IMR-90 (cell line): Measurements from ENCODE around the gene PRKN. TPM values are rescaled to one million over a fixed set of nuclear protein-coding genes. Genes with fewer than 3 reads are reported as not detected.

Experiments
- ATAC-seq: fragments of 200-7000 bp; cut with Tn5 transposase; 2 replicates; pipeline ENCODE4 v1.9.1; 2020; ENCODE audit warnings: low read depth, mild to moderate bottlenecking, moderate library complexity
- BruUV-seq: library from RNA; stranded (reverse); fragments of 400-500 nt; replicated peaks from 2 replicates; lab custom pipeline; 2021; lab: Mats Ljungman, UMichigan
- CTCF ChIA-PET: fragments of 300-600 bp; formaldehyde crosslinking; extraction: SDS; loops from one replicate; lab custom pipeline; 2021; ENCODE audit warnings: antibody characterized with exemption; lab: Yijun Ruan, JAX
- POLR2A ChIA-PET: fragments of 300-600 bp; sonication (Branson Sonifier 250); formaldehyde crosslinking; loops from one replicate; lab custom pipeline; 2022; ENCODE audit warnings: antibody characterized with exemption; ENCODE audit not compliant: unreplicated experiment; lab: Charles Lee
- DNase-seq: peaks from one replicate; pipeline ENCODE4 v3.0.0; 2013
- H2AFZ ChIP-seq: replicated peaks from 2 replicates; pipeline ENCODE3; 2013; ENCODE audit warnings: low read length, mild to moderate bottlenecking; ENCODE audit not compliant: poor library complexity
- H2AK5ac ChIP-seq: 2 replicates; pipeline ENCODE4 v1.6.1; 2013; ENCODE audit warnings: low read depth, low read length, inconsistent platforms
- H2AK9ac ChIP-seq: replicated peaks from 2 replicates; pipeline ENCODE3; 2013; ENCODE audit warnings: mild to moderate bottlenecking, low read depth, low read length, moderate library complexity; ENCODE audit not compliant: poor library complexity
- H2BK120ac ChIP-seq: 2 replicates; pipeline ENCODE4 v1.6.1; 2013; ENCODE audit warnings: low read depth, low read length, inconsistent platforms
- H2BK15ac ChIP-seq: 3 replicates; pipeline ENCODE4 v1.6.1; 2013; ENCODE audit warnings: low read depth, low read length, inconsistent platforms
- H2BK20ac ChIP-seq: 2 replicates; pipeline ENCODE4 v1.6.1; 2013; ENCODE audit warnings: low read depth, mild to moderate bottlenecking, inconsistent platforms, low read length, moderate library complexity
- H2BK5ac ChIP-seq: 2 replicates; pipeline ENCODE4 v1.6.1; 2013; ENCODE audit warnings: mild to moderate bottlenecking, low read depth, low read length, inconsistent platforms; ENCODE audit not compliant: poor library complexity, severe bottlenecking
- H3K14ac ChIP-seq: replicated peaks from 2 replicates; pipeline ENCODE4 v1.6.1; 2013; ENCODE audit warnings: low read depth, low read length, inconsistent platforms
- H3K18ac ChIP-seq: 2 replicates; pipeline ENCODE4 v1.6.1; 2013; ENCODE audit warnings: low read depth, low read length, control low read depth
- H3K23ac ChIP-seq: 2 replicates; pipeline ENCODE4 v1.6.1; 2013; ENCODE audit warnings: low read depth, low read length, inconsistent platforms
- H3K27ac ChIP-seq: 2 replicates; pipeline ENCODE4 v1.5.1; 2013; ENCODE audit warnings: mild to moderate bottlenecking, control low read depth, low read length; ENCODE audit not compliant: insufficient read depth
- H3K27me3 ChIP-seq: 2 replicates; pipeline ENCODE4 v1.6.1; 2013; ENCODE audit warnings: low read length; ENCODE audit not compliant: control insufficient read depth, insufficient read depth
- H3K36me3 ChIP-seq: 2 replicates; pipeline ENCODE4 v1.6.1; 2013; ENCODE audit warnings: low read length, mixed read lengths; ENCODE audit not compliant: control insufficient read depth, insufficient read depth
- H3K4ac ChIP-seq: 2 replicates; pipeline ENCODE4 v1.6.1; 2013; ENCODE audit warnings: low read depth, low read length, inconsistent platforms
- H3K4me1 ChIP-seq: 2 replicates; pipeline ENCODE4 v1.6.1; 2013; ENCODE audit warnings: low read length, mixed read lengths; ENCODE audit not compliant: control insufficient read depth, insufficient read depth
- H3K4me2 ChIP-seq: 2 replicates; pipeline ENCODE4 v1.6.1; 2013; ENCODE audit warnings: low read depth, mild to moderate bottlenecking, control low read depth, low read length, moderate library complexity
- H3K4me3 ChIP-seq: 2 replicates; pipeline ENCODE4 v1.5.1; 2013; ENCODE audit warnings: low read depth, mild to moderate bottlenecking, control low read depth, low read length, moderate library complexity; ENCODE audit not compliant: insufficient read depth
- H3K56ac ChIP-seq: 2 replicates; pipeline ENCODE4 v1.6.1; 2013; ENCODE audit warnings: low read length, inconsistent platforms; ENCODE audit not compliant: insufficient read depth; ENCODE audit errors: extremely low read depth
- H3K79me1 ChIP-seq, 2 experiments: 2 replicates each; pipeline ENCODE4 v1.6.1; 2013; ENCODE audit warnings: low read length in 2 of 2, inconsistent platforms in 1 of 2, low read depth in 1 of 2
- H3K9ac ChIP-seq: 2 replicates; pipeline ENCODE4 v1.6.1; 2013; ENCODE audit warnings: low read depth, low read length, control low read depth
- H3K9me1 ChIP-seq: 2 replicates; pipeline ENCODE4 v1.6.1; 2013; ENCODE audit warnings: low read length, inconsistent platforms; ENCODE audit not compliant: insufficient read depth
- H3K9me3 ChIP-seq: 2 replicates; pipeline ENCODE4 v1.6.1; 2013; ENCODE audit warnings: low read length; ENCODE audit not compliant: control insufficient read depth, insufficient read depth
- H4K20me1 ChIP-seq: 2 replicates; pipeline ENCODE4 v1.6.1; 2013; ENCODE audit warnings: low read length, inconsistent platforms; ENCODE audit not compliant: insufficient read depth
- H4K5ac ChIP-seq: 2 replicates; pipeline ENCODE4 v1.6.1; 2013; ENCODE audit warnings: mild to moderate bottlenecking, low read depth, low read length, control low read depth
- H4K8ac ChIP-seq, 2 experiments: 2 replicates each; pipeline ENCODE4 v1.6.1; 2013; ENCODE audit warnings: low read depth in 2 of 2, low read length in 2 of 2, control low read depth in 1 of 2, inconsistent platforms in 1 of 2
- H4K91ac ChIP-seq: 2 replicates; pipeline ENCODE4 v1.6.1; 2013; ENCODE audit warnings: low read depth, low read length, inconsistent platforms; ENCODE audit not compliant: insufficient read depth
- BHLHE40 ChIP-seq: fragments of 150-350 bp; IDR thresholded peaks from 2 replicates; pipeline ENCODE4 v1.6.1; 2016; ENCODE audit warnings: mild to moderate bottlenecking, low read depth, low read length
- CEBPB ChIP-seq: IDR thresholded peaks from 2 replicates; pipeline ENCODE4 v1.6.1; 2012; ENCODE audit warnings: low read depth, low read length, improper control_type of control experiment
- CHD1 ChIP-seq: IDR thresholded peaks from 2 replicates; pipeline ENCODE4 v1.6.1; 2012; ENCODE audit warnings: low read depth, low read length, improper control_type of control experiment
- CTCF ChIP-seq: conservative IDR thresholded peaks from 2 replicates; pipeline ENCODE4 v1.5.1; 2012; ENCODE audit warnings: mild to moderate bottlenecking, low read depth, low read length, improper control_type of control experiment
- ELK1 ChIP-seq: fragments of 150-350 bp; IDR thresholded peaks from 2 replicates; pipeline ENCODE4 v1.6.1; 2016; ENCODE audit warnings: low read depth, mild to moderate bottlenecking, low read length, moderate library complexity, borderline replicate concordance
- FOS ChIP-seq: fragments of 150-350 bp; IDR thresholded peaks from 2 replicates; pipeline ENCODE4 v1.6.1; 2016; ENCODE audit warnings: low read depth, low read length
- MAFK ChIP-seq: IDR thresholded peaks from 2 replicates; pipeline ENCODE4 v1.6.1; 2012; ENCODE audit warnings: low read depth, low read length, improper control_type of control experiment
- MAZ ChIP-seq: IDR thresholded peaks from 2 replicates; pipeline ENCODE4 v1.6.1; 2012; ENCODE audit warnings: low read depth, mild to moderate bottlenecking, low read length, improper control_type of control experiment, moderate library complexity, borderline replicate concordance
- MXI1 ChIP-seq: IDR thresholded peaks from 2 replicates; pipeline ENCODE4 v1.6.1; 2012; ENCODE audit warnings: low read depth, mild to moderate bottlenecking, low read length, moderate library complexity, borderline replicate concordance
- NFE2L2 ChIP-seq: fragments of 150-350 bp; IDR thresholded peaks from 2 replicates; pipeline ENCODE4 v1.6.1; 2016; ENCODE audit warnings: low read depth, mild to moderate bottlenecking, low read length
- POLR2A ChIP-seq: IDR thresholded peaks from 2 replicates; pipeline ENCODE4 v1.6.1; 2012; ENCODE audit warnings: mild to moderate bottlenecking, low read depth, low read length
- RAD21 ChIP-seq: IDR thresholded peaks from 2 replicates; pipeline ENCODE4 v1.6.1; 2012; ENCODE audit warnings: low read length, improper control_type of control experiment
- RCOR1 ChIP-seq: IDR thresholded peaks from 2 replicates; pipeline ENCODE4 v1.6.1; 2012; ENCODE audit warnings: mild to moderate bottlenecking, low read length, improper control_type of control experiment; ENCODE audit not compliant: insufficient replicate concordance
- RFX5 ChIP-seq: IDR thresholded peaks from 2 replicates; pipeline ENCODE4 v1.8.0; 2012; ENCODE audit warnings: low read depth, mild to moderate bottlenecking, low read length, moderate library complexity
- SMC3 ChIP-seq: fragments of 150-350 bp; IDR thresholded peaks from 2 replicates; pipeline ENCODE4 v1.6.1; 2016; ENCODE audit warnings: low read depth, mild to moderate bottlenecking, antibody characterized with exemption, low read length, moderate library complexity
- USF2 ChIP-seq: fragments of 150-350 bp; IDR thresholded peaks from 2 replicates; pipeline ENCODE4 v1.6.1; 2017; ENCODE audit warnings: mild to moderate bottlenecking, antibody characterized with exemption, low read length, low read depth
- WGBS, 2 experiments: methylation state at CpG; one replicate each; pipeline versions ENCODE4 v1.1.5 to v1.1.7; 2013; ENCODE audit warnings: missing lambda C conversion rate in 2 of 2; ENCODE audit not compliant: insufficient read length in 1 of 2; ENCODE audit errors: extremely low coverage in 2 of 2; 5-methylcytosine and 5-hydroxymethylcytosine counted together
- dilution Hi-C: fragments of 300-500 bp; cut with HindIII; formaldehyde crosslinking; loops from one replicate; pipeline ENCODE4 v1.14.3; 2018; ENCODE audit warnings: low sequenced_read_pairs; ENCODE audit not compliant: unreplicated experiment
- in situ Hi-C: fragments of 300-500 bp; cut with MboI; formaldehyde crosslinking; loops from 3 replicates; pipeline ENCODE4 v1.14.3; 2019; ENCODE audit warnings: low sequenced_read_pairs, inconsistent platforms, mixed read lengths
- intact Hi-C: fragments of 100-400 bp; cut with micrococcal nuclease; formaldehyde crosslinking; loops from 2 replicates; pipeline ENCODE4 v1.10.0; 2022
- polyA plus RNA-seq, 3 experiments: library from polyadenylated mRNA; depleted of rRNA; stranded (reverse); fragments of >200 nt; gene quantifications; 2 replicates each; pipeline ENCODE4 v1.2.3, GENCODE V29; 2012; ENCODE audit warnings: low replicate concordance in 1 of 3
- total RNA-seq: library from RNA; depleted of rRNA; stranded (reverse); fragments of >200 nt; gene quantifications from 2 replicates; pipeline ENCODE4 v1.2.3, GENCODE V29; 2012

Gene PRKN
- total and polyA plus RNA-seq, 2 of the 4 experiments (the other 2 are of a cell fraction): 0.15 to 0.18 TPM

GRCh38 chr6:161493576-161494118 lies 1233.9 kb downstream of the PRKN start:
- no peak overlapping the region for H3K4me3 ChIP-seq
- no peak overlapping the region for H2BK20ac ChIP-seq
- no peaks in the 10 kb centered on the region for H4K20me1 ChIP-seq
- H3K4me2 ChIP-seq: no peak overlapping the region
- H2BK120ac ChIP-seq: no peak overlapping the region
- dilution Hi-C loops (no loop called here), in situ Hi-C loops (no loop called here), intact Hi-C loops (no loop called here)
- no peak for DNase-seq
- CTCF ChIA-PET: no interaction called here
- TF ChIP-seq CEBPB (no peak), MXI1 (no peak), ELK1 (no peak), FOS (no peak), MAZ (no peak), CHD1 (no peak), BHLHE40 (no peak), CTCF (no peak), RAD21 (no peak), NFE2L2 (no peak), USF2 (no peak), RFX5 (no peak), SMC3 (no peak), POLR2A (no peak), MAFK (no peak), RCOR1 (no peak)
- no peak overlapping the region for H3K14ac ChIP-seq
- no peak overlapping the region for H2BK5ac ChIP-seq
- H3K27me3 ChIP-seq: no peaks in the 10 kb centered on the region
- H3K56ac ChIP-seq: no peak overlapping the region
- no peak for ATAC-seq
- no peak overlapping the region for H3K9ac ChIP-seq
- no peak overlapping the region for H2BK15ac ChIP-seq
- no peak overlapping the region for H4K8ac ChIP-seq
- H3K9me1 ChIP-seq: no peaks in the 10 kb centered on the region
- no peak overlapping the region for H3K4ac ChIP-seq
- H3K36me3 ChIP-seq: no peaks in the 10 kb centered on the region
- H4K91ac ChIP-seq: no peak overlapping the region
- no peak overlapping the region for H4K5ac ChIP-seq
- POLR2A ChIA-PET: no interaction called here
- no peak overlapping the region for H2AFZ ChIP-seq
- H3K79me1 ChIP-seq: no peaks in the 10 kb centered on the region
- BruUV-seq: no TSS peak
- no peaks in the 10 kb centered on the region for H3K4me1 ChIP-seq
- peaks cover 12% of the 10 kb centered on the region for H3K9me3 ChIP-seq
- no peak overlapping the region for H3K23ac ChIP-seq
- no peak overlapping the region for H3K18ac ChIP-seq
- no peak overlapping the region for H3K27ac ChIP-seq
- no peak overlapping the region for H2AK9ac ChIP-seq
- 25% methylated on average over 2 of the region's 13 CpGs; no CpG with 5 or more reads in 1 of the 2 experiments for WGBS, 2 experiments
- H2AK5ac ChIP-seq: no peak overlapping the region
